ENCODE measurements around the gene VEPH1.

Gene VEPH1

GRCh38 chr3:157248590-157249422 lies 254.4 kb downstream of the VEPH1 start:
- no peak for DNase-seq

GRCh38 chr3:157247391-157247790 lies 255.8 kb downstream of the VEPH1 start:
- DNase-seq, result no peak

- no peak for DNase-seq
These were observed 260.4 kb downstream of the VEPH1 start for GRCh38 chr3:157242836-157243235.

- no peak for DNase-seq
These were observed 261.6 kb downstream of the VEPH1 start for GRCh38 chr3:157241599-157241998.

- DNase-seq, result no peak
These were observed 262.8 kb downstream of the VEPH1 start for GRCh38 chr3:157240408-157240807.

GRCh38 chr3:157239082-157239704 lies 264.0 kb downstream of the VEPH1 start:
- DNase-seq, result peak; percentile 69 to 78

- no peak for DNase-seq
These were observed 264.8 kb downstream of the VEPH1 start for GRCh38 chr3:157238457-157238856.

- DNase-seq, result no peak
These were observed 265.3 kb downstream of the VEPH1 start for GRCh38 chr3:157237886-157238285.

GRCh38 chr3:157235291-157235690 lies 267.9 kb downstream of the VEPH1 start:
- no peak for DNase-seq

GRCh38 chr3:157233923-157234322 lies 269.3 kb downstream of the VEPH1 start:
- no peak for DNase-seq

GRCh38 chr3:157232141-157232540 lies 271.1 kb downstream of the VEPH1 start:
- DNase-seq, result no peak

GRCh38 chr3:157231071-157231470 lies 272.1 kb downstream of the VEPH1 start:
- DNase-seq, result no peak

GRCh38 chr3:157226173-157226847 lies 276.9 kb downstream of the VEPH1 start:
- DNase-seq, result no peak

- no peak for DNase-seq
These were observed 278.2 kb downstream of the VEPH1 start for GRCh38 chr3:157225001-157225400.

- no peak for DNase-seq
These were observed 282.3 kb downstream of the VEPH1 start for GRCh38 chr3:157220883-157221282.

GRCh38 chr3:157220211-157220610 lies 283.0 kb downstream of the VEPH1 start:
- no peak for DNase-seq

- DNase-seq, result no peak
These were observed 284.0 kb downstream of the VEPH1 start for GRCh38 chr3:157219215-157219614.

All from CD4-positive, alpha-beta T cell treated with Interferon alpha-2 for 1 hour (primary cell).